ENCODE measurements around the gene PPDPF. TPM values are rescaled to one million over a fixed set of nuclear protein-coding genes. Genes with fewer than 3 reads are reported as not detected.
"Not testable (repeated sequence)": the region's sequence is repeated elsewhere in the genome, so short reads cannot be mapped to it uniquely, and the experiment has no call there.

PPDPF gene
- total RNA-seq, 1 experiment from 2014 or later, result 149 TPM

DNA sequence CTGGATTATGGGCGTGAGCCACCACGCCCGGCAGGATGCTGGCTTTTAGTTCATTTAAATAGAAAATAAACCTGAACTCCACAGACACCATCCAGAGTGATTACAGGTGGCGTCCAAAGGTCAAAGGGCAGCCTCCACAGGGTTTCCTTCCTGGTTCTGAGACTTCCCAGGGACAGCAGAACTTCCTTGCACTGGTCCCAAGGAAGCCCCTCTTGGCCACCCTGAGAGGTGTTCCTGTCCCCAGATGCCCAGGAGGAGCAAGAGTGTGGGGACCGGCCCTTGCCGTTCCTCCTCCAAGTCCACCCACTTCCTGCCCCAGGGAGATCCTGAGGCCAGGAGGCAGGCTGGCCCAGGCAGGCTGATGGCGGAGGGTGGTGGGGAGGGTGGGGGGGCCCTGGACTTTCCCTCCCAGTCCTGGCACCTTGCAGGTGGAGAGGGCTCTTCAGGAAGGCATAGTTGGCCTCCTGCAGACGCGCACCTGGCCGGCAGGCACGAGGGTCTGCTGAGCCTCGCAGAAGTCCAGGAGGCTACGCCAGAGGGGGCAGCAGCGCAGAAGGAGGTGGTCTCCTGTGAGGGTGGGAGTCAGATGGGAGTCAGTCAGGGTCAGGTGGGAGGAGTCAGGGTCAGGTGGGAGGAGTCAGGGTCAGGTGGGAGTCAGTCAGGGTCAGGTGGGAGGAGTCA lies 38.4 kb downstream of the PPDPF start:
- Histone ChIP-seq H3K4me2 (ENCODE audit: insufficient read depth, insufficient read length, low read length) (no peak overlapping the region), H4K5ac (ENCODE audit: insufficient read length, low read depth, low read length) (no peak overlapping the region), H3K18ac (ENCODE audit: insufficient read length, low read depth, low read length) (no peak overlapping the region), H3K23me2 (ENCODE audit: insufficient read length, low read depth, low read length, poor library complexity, severe bottlenecking) (peaks cover 4% of the 10 kb centered on the region), H3K56ac (ENCODE audit: insufficient read length, low read depth, low read length) (no peak overlapping the region), H3K9me3 (ENCODE audit: control insufficient read depth, low read depth, low read length) (no peaks in the 10 kb centered on the region), H2BK5ac (ENCODE audit: insufficient read length, low read length) (no peak overlapping the region), H4K20me1 (ENCODE audit: control insufficient read depth, insufficient read depth, insufficient read length) (no peaks in the 10 kb centered on the region), H3K79me2 (ENCODE audit: insufficient read depth, low read length) (no peaks in the 10 kb centered on the region), H3T11ph (ENCODE audit: low read length) (no peak overlapping the region), H4K8ac (replicated peaks; ENCODE audit: insufficient read length, low read depth, low read length) (no peak overlapping the region), H3K27ac (ENCODE audit: insufficient read length, low read depth, low read length) (no peak overlapping the region), H3K27me3 (ENCODE audit: insufficient read depth, low read length) (no peaks in the 10 kb centered on the region), H3K14ac (ENCODE audit: insufficient read depth, low read length) (no peak overlapping the region), H2BK120ac (ENCODE audit: low read depth, low read length, poor library complexity, severe bottlenecking) (no peak overlapping the region), H3K9ac (ENCODE audit: extremely low read depth, insufficient read length, low read length) (no peak overlapping the region), H2BK15ac (ENCODE audit: low read depth, low read length) (no peak overlapping the region), H3K4me1 (ENCODE audit: insufficient read depth, low read length) (0 out of 2 replicates have a peak, but pooled peaks cover 2% of the 10 kb centered on the region), H2AFZ (ENCODE audit: low read length) (no peak overlapping the region), H3K23ac (ENCODE audit: insufficient read length, low read depth, low read length) (no peak overlapping the region), H2BK12ac (ENCODE audit: insufficient read length, low read depth, low read length) (no peak overlapping the region), H2AK5ac (ENCODE audit: insufficient read length, low read length) (no peak overlapping the region), H2BK20ac (ENCODE audit: low read depth, low read length, poor library complexity, severe bottlenecking) (no peak overlapping the region), H3K4ac (ENCODE audit: low read depth, low read length) (no peak overlapping the region), H4K91ac (ENCODE audit: insufficient read length, low read depth, low read length) (no peak overlapping the region), H3K79me1 (ENCODE audit: insufficient read depth, low read depth, low read length, poor library complexity, severe bottlenecking) (no peaks in the 10 kb centered on the region)
- H3K4me1 Mint-ChIP-seq, result peaks cover 5 to 7% of the 10 kb centered on the region in 2 experiments
- no peaks in the 10 kb centered on the region for H3K9me3 Mint-ChIP-seq
- H3K27ac Mint-ChIP-seq, result no peak overlapping the region
- no peak for DNase-seq
- H3K36me3 Mint-ChIP-seq (ENCODE audit: insufficient read depth in 1 of 3, low read depth in 3 of 3), result peaks cover 3 to 12% (median 11%) of the 10 kb centered on the region in 3 experiments; a peak in 6 of 7 replicates
- no CpG with 5 or more reads among the region's 14 CpGs for WGBS (ENCODE audit: extremely low coverage, insufficient read length, low lambda C conversion rate)
- no peak overlapping the region for H3K4me3 Mint-ChIP-seq
- no peak for TF ChIP-seq CTCF (conservative IDR thresholded peaks at IDR 0.05)
- no peaks in the 10 kb centered on the region; the same call in 1 of the 2 replicates for H3K27me3 Mint-ChIP-seq (ENCODE audit: low read depth)

GRCh38 chr20:63559485-63560332 lies 39.1 kb downstream of the PPDPF start:
- not testable (repeated sequence) for H2BK15ac ChIP-seq (ENCODE audit: low read depth, low read length); DNase-seq

More at GRCh38 chr20:63559485-63560332, 39.1 kb downstream of the PPDPF start:
- not testable (repeated sequence) for H2BK5ac ChIP-seq (ENCODE audit: insufficient read length, low read length); H2BK20ac ChIP-seq (ENCODE audit: low read depth, low read length, poor library complexity, severe bottlenecking); H3K9me3 Mint-ChIP-seq; H3K56ac ChIP-seq (ENCODE audit: insufficient read length, low read depth, low read length); H3T11ph ChIP-seq (ENCODE audit: low read length); H2AK5ac ChIP-seq (ENCODE audit: insufficient read length, low read length); H2BK120ac ChIP-seq (ENCODE audit: low read depth, low read length, poor library complexity, severe bottlenecking); H4K20me1 ChIP-seq (ENCODE audit: control insufficient read depth, insufficient read depth, insufficient read length); H3K4me1 Mint-ChIP-seq; H4K91ac ChIP-seq (ENCODE audit: insufficient read length, low read depth, low read length); H3K4ac ChIP-seq (ENCODE audit: low read depth, low read length); H3K9ac ChIP-seq (ENCODE audit: extremely low read depth, insufficient read length, low read length); H3K27me3 Mint-ChIP-seq (ENCODE audit: low read depth); H3K27me3 ChIP-seq (ENCODE audit: insufficient read depth, low read length); H4K5ac ChIP-seq (ENCODE audit: insufficient read length, low read depth, low read length); H3K4me1 ChIP-seq (ENCODE audit: insufficient read depth, low read length); H4K8ac ChIP-seq (replicated peaks; ENCODE audit: insufficient read length, low read depth, low read length); H3K79me2 ChIP-seq (ENCODE audit: insufficient read depth, low read length); H3K4me2 ChIP-seq (ENCODE audit: insufficient read depth, insufficient read length, low read length); H3K9me3 ChIP-seq (ENCODE audit: control insufficient read depth, low read depth, low read length); H3K23me2 ChIP-seq (ENCODE audit: insufficient read length, low read depth, low read length, poor library complexity, severe bottlenecking); H3K23ac ChIP-seq (ENCODE audit: insufficient read length, low read depth, low read length); H3K27ac Mint-ChIP-seq; H2AFZ ChIP-seq (ENCODE audit: low read length); H3K18ac ChIP-seq (ENCODE audit: insufficient read length, low read depth, low read length); H2BK12ac ChIP-seq (ENCODE audit: insufficient read length, low read depth, low read length); H3K4me3 Mint-ChIP-seq; H3K14ac ChIP-seq (ENCODE audit: insufficient read depth, low read length); H3K27ac ChIP-seq (ENCODE audit: insufficient read length, low read depth, low read length); H3K79me1 ChIP-seq (ENCODE audit: insufficient read depth, low read depth, low read length, poor library complexity, severe bottlenecking)
- H3K36me3 Mint-ChIP-seq (ENCODE audit: insufficient read depth in 1 of 3, low read depth in 3 of 3), result peaks cover 3 to 12% (median 11%) of the 10 kb centered on the region in 3 experiments; a peak in 6 of 7 replicates
- no CpG with 5 or more reads among the region's 31 CpGs for WGBS (ENCODE audit: extremely low coverage, insufficient read length, low lambda C conversion rate)
